HepG2 (cell line): ENCODE data around the gene PPP1R12A. TPM values are rescaled to one million over a fixed set of nuclear protein-coding genes. Genes with fewer than 3 reads are reported as not detected.

Experiments
- ATAC-seq: fragments of 200-7000 bp; cut with Tn5 transposase; 3 replicates; pipeline ENCODE4 v1.9.1; 2020; ENCODE audit warnings: mild to moderate bottlenecking, moderate library complexity
- BruUV-seq: library from RNA; stranded (reverse); fragments of 400-500 nt; replicated peaks from 2 replicates; lab custom pipeline; 2021; lab: Mats Ljungman, UMichigan
- CTCF ChIA-PET: fragments of 300-600 bp; formaldehyde crosslinking; extraction: SDS; loops from one replicate; lab custom pipeline; 2021; ENCODE audit warnings: low total read pairs, inconsistent platforms, low intra/inter-chr PET ratio; lab: Yijun Ruan, JAX
- POLR2A ChIA-PET: fragments of 350-600 bp; sonication (Branson Sonifier 250); formaldehyde crosslinking; loops from one replicate; lab custom pipeline; 2020; ENCODE audit warnings: antibody characterized with exemption, inconsistent platforms; lab: Yijun Ruan, JAX
- DNase-seq: peaks from one replicate; pipeline ENCODE4 v3.0.0-alpha.2; 2015; ENCODE audit warnings: low spot score
- FAIRE-seq: peaks from 3 replicates; lab custom pipeline; 2011; peaks lifted over from hg19 to GRCh38; lab: Jason Lieb, UNC
- H2AFZ ChIP-seq: one replicate; pipeline ENCODE4 v1.6.1; 2011; ENCODE audit warnings: low read length, inconsistent platforms
- H3K27ac ChIP-seq: fragments of 300-600 bp; 3 replicates; pipeline ENCODE4 v1.8.0; 2011; ENCODE audit warnings: mixed run types, mild to moderate bottlenecking, mixed read lengths, low read length, inconsistent platforms; ENCODE audit not compliant: insufficient read depth; ENCODE audit errors: extremely low read length
- H3K27me3 ChIP-seq, 2 experiments: fragments of 200-600 bp in 1 of 2; 2 replicates in 1 of 2; 3 replicates in 1 of 2; pipeline versions ENCODE4 v1.6.0 to v1.8.0; 2011; ENCODE audit warnings: low read length in 2 of 2, mild to moderate bottlenecking in 2 of 2, moderate library complexity in 2 of 2, inconsistent platforms in 1 of 2; ENCODE audit not compliant: insufficient read depth in 2 of 2, control insufficient read depth in 1 of 2
- H3K36me3 ChIP-seq, 2 experiments: fragments of 200-600 bp in 1 of 2; replicated peaks in 1 of 2; 2 replicates in 1 of 2; 3 replicates in 1 of 2; pipeline versions ENCODE4 v1.5.1 to v1.8.0; 2011; ENCODE audit warnings: low read length in 2 of 2, inconsistent platforms in 1 of 2; ENCODE audit not compliant: insufficient read depth in 2 of 2, control insufficient read depth in 1 of 2
- H3K4me1 ChIP-seq: 2 replicates; pipeline ENCODE4 v1.5.1; 2012; ENCODE audit warnings: low read length, inconsistent platforms; ENCODE audit not compliant: insufficient read depth
- H3K4me2 ChIP-seq: 2 replicates; pipeline ENCODE4 v1.6.0; 2011; ENCODE audit warnings: low read depth, low read length, inconsistent platforms
- H3K4me3 ChIP-seq, 3 experiments: fragments of 200-600 bp in 1 of 3; sonication (generic), shearing (Covaris generic) in 1 of 3; replicated peaks in 1 of 3; 2 replicates each; pipeline ENCODE4 v1.5.1; 2011 to 2016; ENCODE audit warnings: low read length in 3 of 3, inconsistent platforms in 2 of 3, low read depth in 2 of 3, mild to moderate bottlenecking in 2 of 3, control low read depth in 1 of 3, mixed read lengths in 1 of 3; ENCODE audit not compliant: insufficient read depth in 1 of 3
- H3K79me2 ChIP-seq: one replicate; pipeline ENCODE4 v1.6.1; 2011; ENCODE audit warnings: low read length, inconsistent platforms; ENCODE audit not compliant: insufficient read depth
- H3K9ac ChIP-seq: 2 replicates; pipeline ENCODE4 v1.6.0; 2011; ENCODE audit warnings: mild to moderate bottlenecking, low read depth, low read length, inconsistent platforms; ENCODE audit not compliant: insufficient read depth
- H3K9me3 ChIP-seq: 2 replicates; pipeline ENCODE4 v1.5.1; 2012; ENCODE audit warnings: mild to moderate bottlenecking, low read length
- H4K20me1 ChIP-seq: 2 replicates; pipeline ENCODE4 v1.6.0; 2011; ENCODE audit warnings: inconsistent platforms, mild to moderate bottlenecking, low read length, moderate library complexity; ENCODE audit not compliant: insufficient read depth
- AGO2 ChIP-seq: fragments of 200-400 bp; formaldehyde crosslinking; optimal IDR thresholded peaks from 2 replicates; pipeline ENCODE3; 2017; ENCODE audit warnings: mild to moderate bottlenecking, low read depth, low read length, moderate library complexity
- FOXP1 ChIP-seq, 2 experiments: fragments of 450-650 bp in 1 of 2; IDR thresholded peaks; 2 replicates each; pipeline ENCODE4 v1.6.1; 2017 to 2018; ENCODE audit warnings: antibody characterized with exemption in 1 of 2
- KDM2A ChIP-seq: sonication (generic); formaldehyde crosslinking; IDR thresholded peaks from 2 replicates; pipeline ENCODE4 v1.4.0; 2020; ENCODE audit warnings: low read depth, missing genetic modification reagents, borderline replicate concordance
- ZNF674 ChIP-seq: sonication (generic); formaldehyde crosslinking; IDR thresholded peaks from 2 replicates; pipeline ENCODE4 v1.5.0; 2020; ENCODE audit warnings: low read depth, mild to moderate bottlenecking, missing genetic modification reagents
- WGBS: methylation state at CpG from one replicate; pipeline ENCODE4 v1.1.6; 2017; ENCODE audit warnings: low lambda C conversion rate; 5-methylcytosine and 5-hydroxymethylcytosine counted together
- in situ Hi-C: cut with HindIII; loops from 2 replicates; pipeline ENCODE4 v1.10.0; 2017; ENCODE audit warnings: low pct_unique_long_range_greater_than_20kb; ENCODE audit not compliant: extremely low pct_ligation_motif_present
- intact Hi-C: fragments of 100-400 bp; cut with micrococcal nuclease; formaldehyde crosslinking; loops from one replicate; pipeline ENCODE4 v1.10.0; 2022; ENCODE audit not compliant: unreplicated experiment
- polyA plus RNA-seq, 8 experiments: library from polyadenylated mRNA; depleted of rRNA in 3 of 8; stranded (reverse) in 7 of 8; unstranded in 1 of 8; fragments of >200 nt; fragmentation: Illumina TruSeq in 4 of 8; extraction: Trizol in 4 of 8; gene quantifications; 2 replicates each; pipeline versions ENCODE4 v1.2.1 to v1.2.3, GENCODE V29; 2011 to 2016; ENCODE audit warnings: low read depth in 4 of 8, missing spikeins in 1 of 8, mixed read lengths in 1 of 8; ENCODE audit not compliant: insufficient read depth in 1 of 8
- total RNA-seq, 5 experiments: library from RNA; depleted of rRNA; stranded (reverse); fragments of >200 nt; fragmentation: Illumina TruSeq; extraction: Trizol; gene quantifications; 2 replicates each; pipeline ENCODE4 v1.2.3, GENCODE V29; 2016; ENCODE audit warnings: low read depth in 1 of 5
- TF ChIP-seq, protein P1 (sequence below): IDR thresholded peaks from 2 replicates; pipeline ENCODE4 v1.6.1; 2016; ENCODE audit warnings: low read depth

The PPP1R12A gene
- total and polyA plus RNA-seq, 2 of the 13 experiments (the other 11 are each of a cell fraction or from before 2014, with no cell fraction given), result 23.8 to 50.0 TPM

DNA sequence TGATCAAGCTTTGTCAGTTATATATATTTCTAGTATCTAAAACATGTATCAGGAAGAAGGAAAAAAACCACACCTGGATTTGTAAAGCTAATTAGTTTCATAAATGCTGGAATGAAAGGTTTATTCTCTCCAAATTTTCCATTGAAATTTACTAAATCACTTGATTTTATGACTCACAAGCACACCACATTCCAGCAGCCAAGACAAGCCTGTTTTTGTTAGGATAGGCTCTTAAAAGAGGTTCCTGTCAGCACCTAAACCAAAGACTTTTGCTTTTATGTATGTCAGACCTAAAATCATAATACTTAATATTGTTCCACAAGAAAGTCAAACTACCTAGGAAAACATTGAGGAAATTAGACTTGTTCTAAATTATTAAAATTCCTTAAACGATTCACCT, 158.8 kb downstream of the PPP1R12A start:
- Histone ChIP-seq H3K4me2 (no peak overlapping the region), H3K27ac (no peak overlapping the region), H2AFZ (no peak overlapping the region), H3K36me3 (peaks cover 0 to 19% of the 10 kb centered on the region in 2 experiments; a peak in 3 of 5 replicates), H3K4me1 (peaks cover 29% of the 10 kb centered on the region), H3K4me3 (no peak overlapping the region), H3K27me3 (no peaks in the 10 kb centered on the region), H3K9ac (no peak overlapping the region), H3K79me2 (no peaks in the 10 kb centered on the region), H4K20me1 (no peaks in the 10 kb centered on the region), H3K9me3 (no peaks in the 10 kb centered on the region)
- ATAC-seq, result no peak
- FAIRE-seq, result no peak
- in situ Hi-C loops, result loop anchor here (25.0 kb wide), 1 partner anchor 411 kb away; no protein-coding TSS in a partner anchor
- DNase-seq, result peak; percentile 7
- ChIA-PET CTCF (no interaction called here), POLR2A (no interaction called here)
- 97% methylated on average over 1 of the region's 1 CpG for WGBS
- TF ChIP-seq KDM2A (CRISPR knock-in tag) (no peak), ZNF674 (CRISPR knock-in tag) (no peak)
- intact Hi-C loops, result no loop called here
- no TSS peak for BruUV-seq

DNA sequence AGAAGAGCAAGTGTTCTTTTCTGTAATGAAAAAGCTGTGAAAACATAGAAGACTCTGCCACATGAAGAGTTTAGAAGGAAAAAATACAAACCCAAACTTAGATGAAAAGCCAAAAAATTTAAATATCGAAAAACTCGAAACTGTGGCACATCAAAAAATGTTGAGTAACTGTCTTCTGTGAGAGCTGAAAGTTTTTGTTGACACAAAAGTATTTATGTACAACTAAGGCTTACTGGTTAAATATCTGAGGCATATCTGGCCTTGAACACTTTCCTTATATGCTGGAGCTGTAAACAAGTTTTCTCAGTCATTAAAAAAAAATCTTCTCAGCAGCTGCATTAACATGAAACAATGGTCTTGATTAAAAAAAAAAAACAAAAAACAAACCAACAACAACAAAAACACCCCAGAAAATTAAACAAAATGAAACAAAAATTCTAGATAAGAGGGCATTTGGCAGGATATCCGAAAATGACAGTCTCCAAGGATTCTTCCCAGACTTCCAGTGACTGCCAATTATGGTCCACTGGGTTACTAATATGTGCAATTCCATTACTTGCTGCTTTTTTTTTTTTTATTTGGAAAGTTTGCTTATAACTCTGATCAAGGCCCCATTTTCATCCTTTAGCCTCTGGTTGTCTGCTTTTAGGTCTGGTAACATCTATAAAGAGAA, 159.4 kb downstream of the PPP1R12A start:
- H3K27ac ChIP-seq, result no peak overlapping the region
- CTCF ChIA-PET, result no interaction called here
- no peak for ATAC-seq
- peaks cover 29% of the 10 kb centered on the region for H3K4me1 ChIP-seq
- H3K27me3 ChIP-seq, result no peaks in the 10 kb centered on the region
- H2AFZ ChIP-seq, result no peak overlapping the region
- WGBS, result 91% methylated on average over 3 of the region's 3 CpGs
- H3K4me2 ChIP-seq, result no peak overlapping the region
- POLR2A ChIA-PET, result no interaction called here
- FAIRE-seq, result no peak
- no peak overlapping the region for H3K4me3 ChIP-seq
- in situ Hi-C loops (loop anchor here (25.0 kb wide), 1 partner anchor 412 kb away; no protein-coding TSS in a partner anchor), intact Hi-C loops (no loop called here)
- H3K79me2 ChIP-seq, result no peaks in the 10 kb centered on the region
- H3K36me3 ChIP-seq, result peaks cover 0 to 19% of the 10 kb centered on the region in 2 experiments; a peak in 3 of 5 replicates
- H3K9ac ChIP-seq, result no peak overlapping the region
- TF ChIP-seq AGO2, result no peak
- TF ChIP-seq, protein P1, sequence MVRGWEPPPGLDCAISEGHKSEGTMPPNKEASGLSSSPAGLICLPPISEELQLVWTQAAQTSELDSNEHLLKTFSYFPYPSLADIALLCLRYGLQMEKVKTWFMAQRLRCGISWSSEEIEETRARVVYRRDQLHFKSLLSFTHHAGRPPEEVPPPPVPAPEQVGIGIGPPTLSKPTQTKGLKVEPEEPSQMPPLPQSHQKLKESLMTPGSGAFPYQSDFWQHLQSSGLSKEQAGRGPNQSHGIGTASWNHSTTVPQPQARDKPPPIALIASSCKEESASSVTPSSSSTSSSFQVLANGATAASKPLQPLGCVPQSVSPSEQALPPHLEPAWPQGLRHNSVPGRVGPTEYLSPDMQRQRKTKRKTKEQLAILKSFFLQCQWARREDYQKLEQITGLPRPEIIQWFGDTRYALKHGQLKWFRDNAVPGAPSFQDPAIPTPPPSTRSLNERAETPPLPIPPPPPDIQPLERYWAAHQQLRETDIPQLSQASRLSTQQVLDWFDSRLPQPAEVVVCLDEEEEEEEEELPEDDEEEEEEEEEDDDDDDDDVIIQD (CRISPR knock-in tag), result peak; percentile 89; the same call in 1 of the 2 replicates
- TF ChIP-seq FOXP1 (IDR thresholded peaks at IDR 0.05), result no peak
- TF ChIP-seq FOXP1 (CRISPR knock-in tag; IDR thresholded peaks at IDR 0.05), result peak; percentile 52; the same call in 1 of the 2 replicates
- no peak for DNase-seq
- H3K9me3 ChIP-seq, result no peaks in the 10 kb centered on the region
- no peaks in the 10 kb centered on the region for H4K20me1 ChIP-seq
- no TSS peak for BruUV-seq
